NCI-H1105 (cell line): ENCODE measurements around the gene FTO.

Experiments
- DNase-seq: peaks from one replicate; lab custom pipeline; 2025; lab: John Stamatoyannopoulos, UW

Gene FTO

GRCh38 chr16:53755026-53755910, 51.3 kb downstream of the FTO start:
- DNase-seq: peak; percentile 90

- DNase-seq: no peak
Observed at GRCh38 chr16:53756275-53756996, 52.5 kb downstream of the FTO start.

GRCh38 chr16:53757971-53758609, 54.1 kb downstream of the FTO start:
- no peak for DNase-seq

- no peak for DNase-seq
Observed at GRCh38 chr16:53761962-53762703, 58.2 kb downstream of the FTO start.

- no peak for DNase-seq
Observed at GRCh38 chr16:53766304-53767016, 62.5 kb downstream of the FTO start.

GRCh38 chr16:53768167-53768566, 64.2 kb downstream of the FTO start:
- DNase-seq: no peak

- no peak for DNase-seq
Observed at GRCh38 chr16:53768593-53768992, 64.6 kb downstream of the FTO start.

GRCh38 chr16:53769185-53769584, 65.2 kb downstream of the FTO start:
- DNase-seq: no peak

GRCh38 chr16:53769787-53770186, 65.8 kb downstream of the FTO start:
- DNase-seq: no peak

GRCh38 chr16:53770641-53771040, 66.7 kb downstream of the FTO start:
- DNase-seq: no peak

- DNase-seq: no peak
Observed at GRCh38 chr16:53771655-53772497, 67.9 kb downstream of the FTO start.

- DNase-seq: peak; percentile 71
Observed at GRCh38 chr16:53773150-53773846, 69.3 kb downstream of the FTO start.

- no peak for DNase-seq
Observed at GRCh38 chr16:53773881-53774280, 69.9 kb downstream of the FTO start.

GRCh38 chr16:53775106-53775820, 71.3 kb downstream of the FTO start:
- no peak for DNase-seq

GRCh38 chr16:53775821-53776431, 72.0 kb downstream of the FTO start:
- no peak for DNase-seq

GRCh38 chr16:53779186-53779585, 75.2 kb downstream of the FTO start:
- no peak for DNase-seq

GRCh38 chr16:53780051-53780450, 76.1 kb downstream of the FTO start:
- DNase-seq: no peak

GRCh38 chr16:53781023-53781605, 77.2 kb downstream of the FTO start:
- DNase-seq: no peak
